Fibroblast of the aortic adventitia (primary cell): ENCODE results near the gene EVA1B. TPM values are rescaled to one million over a fixed set of nuclear protein-coding genes. Genes with fewer than 3 reads are reported as not detected.

Experiments used
- DNase-seq: peaks from one replicate; pipeline ENCODE4 v3.0.0-alpha.2; 2010; ENCODE audit warnings: low read depth
- H3K4me3 ChIP-seq: 2 replicates; pipeline ENCODE4 v1.5.1; 2011; ENCODE audit warnings: low read depth, mild to moderate bottlenecking, control low read depth, low read length, moderate library complexity
- total RNA-seq: library from RNA; depleted of rRNA; stranded (reverse); fragments of >200 nt; gene quantifications from 2 replicates; pipeline ENCODE4 v1.2.3, GENCODE V29; 2012; ENCODE audit warnings: low replicate concordance
- TF ChIP-seq, protein P1 (sequence below): IDR thresholded peaks from 2 replicates; pipeline ENCODE4 v1.5.1; 2011; ENCODE audit warnings: mild to moderate bottlenecking, low read length, control low read depth, inconsistent platforms; ENCODE audit not compliant: insufficient read depth

The EVA1B gene
- total RNA-seq, 1 donor, result 167 TPM

DNA sequence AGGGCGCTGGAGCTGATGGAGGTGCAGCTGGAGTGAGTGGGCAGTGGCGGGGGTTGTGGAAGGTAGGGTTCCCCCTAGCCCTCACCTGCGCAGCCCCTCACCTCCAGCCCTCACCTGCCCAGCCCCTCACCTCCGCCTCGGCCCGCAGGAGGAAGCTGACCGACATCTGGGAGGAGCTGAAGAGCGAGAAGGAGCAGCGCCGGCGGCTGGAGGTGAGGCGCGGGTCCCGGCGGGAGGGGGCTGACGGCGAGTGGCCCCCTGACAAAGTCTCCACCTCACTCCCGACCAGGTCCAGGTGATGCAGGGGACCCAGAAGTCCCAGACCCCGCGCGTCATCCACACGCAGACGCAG lies 2.7 kb downstream of the EVA1B start:
- TF ChIP-seq, protein P1, sequence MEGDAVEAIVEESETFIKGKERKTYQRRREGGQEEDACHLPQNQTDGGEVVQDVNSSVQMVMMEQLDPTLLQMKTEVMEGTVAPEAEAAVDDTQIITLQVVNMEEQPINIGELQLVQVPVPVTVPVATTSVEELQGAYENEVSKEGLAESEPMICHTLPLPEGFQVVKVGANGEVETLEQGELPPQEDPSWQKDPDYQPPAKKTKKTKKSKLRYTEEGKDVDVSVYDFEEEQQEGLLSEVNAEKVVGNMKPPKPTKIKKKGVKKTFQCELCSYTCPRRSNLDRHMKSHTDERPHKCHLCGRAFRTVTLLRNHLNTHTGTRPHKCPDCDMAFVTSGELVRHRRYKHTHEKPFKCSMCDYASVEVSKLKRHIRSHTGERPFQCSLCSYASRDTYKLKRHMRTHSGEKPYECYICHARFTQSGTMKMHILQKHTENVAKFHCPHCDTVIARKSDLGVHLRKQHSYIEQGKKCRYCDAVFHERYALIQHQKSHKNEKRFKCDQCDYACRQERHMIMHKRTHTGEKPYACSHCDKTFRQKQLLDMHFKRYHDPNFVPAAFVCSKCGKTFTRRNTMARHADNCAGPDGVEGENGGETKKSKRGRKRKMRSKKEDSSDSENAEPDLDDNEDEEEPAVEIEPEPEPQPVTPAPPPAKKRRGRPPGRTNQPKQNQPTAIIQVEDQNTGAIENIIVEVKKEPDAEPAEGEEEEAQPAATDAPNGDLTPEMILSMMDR, result no peak
- DNase-seq, result no peak
- H3K4me3 ChIP-seq, result peak overlapping the region; percentile 71

DNA sequence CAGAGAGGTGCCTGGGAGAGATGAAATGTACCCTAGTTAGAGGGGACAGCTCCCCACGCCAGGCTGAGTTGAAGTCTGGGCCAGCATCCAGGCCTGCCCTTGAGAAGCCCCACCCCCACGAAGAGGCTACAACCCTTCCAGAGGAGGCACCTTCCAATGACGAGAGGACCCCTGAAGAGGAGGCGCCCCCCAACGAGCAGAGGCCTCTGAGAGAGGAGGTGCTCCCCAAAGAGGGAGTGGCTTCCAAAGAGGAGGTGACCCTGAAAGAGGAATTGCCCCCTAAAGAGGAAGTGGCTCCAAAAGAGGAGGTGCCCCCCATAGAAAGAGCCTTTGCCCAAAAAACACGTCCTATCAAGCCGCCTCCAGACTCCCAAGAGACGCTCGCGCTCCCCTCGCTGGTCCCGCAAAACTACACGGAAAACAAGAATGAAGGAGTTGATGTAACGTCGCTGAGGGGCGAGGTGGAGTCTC lies 3.1 kb downstream of the EVA1B start:
- TF ChIP-seq, protein P1, result no peak
- peak overlapping the region; percentile 71 for H3K4me3 ChIP-seq

DNA sequence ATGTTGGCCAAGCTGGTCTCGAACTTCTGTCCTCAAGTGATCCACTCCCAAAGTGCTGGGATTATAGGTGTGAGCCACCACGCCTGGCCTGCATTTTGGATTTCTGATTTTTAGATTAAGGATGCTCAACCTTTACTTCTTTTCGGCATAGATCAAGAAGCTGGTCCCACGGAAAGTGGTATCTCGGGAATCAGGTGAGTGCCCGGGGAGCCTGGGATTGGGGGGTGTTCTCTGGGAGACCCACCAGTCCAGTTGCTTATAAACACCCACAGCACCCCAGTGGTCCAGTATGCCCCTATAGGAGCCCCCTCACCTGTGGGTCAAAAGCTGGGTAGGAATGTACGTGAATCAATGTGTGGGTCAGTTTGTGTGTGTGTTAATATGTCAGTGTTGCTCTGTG lies 14.0 kb downstream of the EVA1B start:
- no peak overlapping the region for H3K4me3 ChIP-seq
- TF ChIP-seq, protein P1, result no peak
- DNase-seq, result no peak

More for the DNA sequence above, 3.1 kb downstream of the EVA1B start:
- no peak for DNase-seq

DNA sequence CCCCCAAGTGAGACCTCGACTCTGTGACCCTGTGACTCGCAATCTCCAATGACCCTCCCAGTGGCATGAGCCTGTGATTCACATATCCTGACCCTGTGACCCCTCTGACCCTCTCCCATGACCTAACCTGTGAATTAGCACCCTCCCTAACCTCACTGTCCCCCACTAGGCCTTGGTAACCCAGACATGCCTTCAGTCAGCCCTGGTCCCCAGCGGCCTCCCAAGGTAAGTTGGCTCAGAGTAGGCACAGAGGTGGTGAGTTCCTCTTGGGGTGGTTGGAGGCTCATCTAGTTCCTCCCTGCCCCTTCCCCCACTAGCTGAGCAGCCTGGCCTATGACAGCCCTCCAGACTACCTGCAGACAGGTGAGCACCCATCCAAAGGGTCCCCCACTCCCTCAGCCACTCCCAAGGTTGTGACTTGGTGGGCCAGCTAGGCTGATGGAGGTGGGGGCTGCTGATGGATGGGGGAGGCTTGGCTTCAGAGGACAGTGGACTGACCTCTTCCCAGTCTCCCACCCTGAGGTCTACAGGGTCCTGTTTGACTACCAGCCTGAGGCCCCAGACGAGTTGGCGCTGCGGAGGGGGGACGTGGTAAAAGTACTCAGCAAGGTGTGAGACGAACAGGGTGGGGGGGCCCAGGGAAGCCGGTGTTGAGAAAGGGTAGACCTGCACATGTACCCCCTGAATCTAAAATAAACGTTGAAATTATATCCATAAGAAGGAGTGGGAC lies 15.7 kb downstream of the EVA1B start:
- TF ChIP-seq, protein P1, result no peak
- no peak for DNase-seq
- peak overlapping the region; percentile 72 for H3K4me3 ChIP-seq

DNA sequence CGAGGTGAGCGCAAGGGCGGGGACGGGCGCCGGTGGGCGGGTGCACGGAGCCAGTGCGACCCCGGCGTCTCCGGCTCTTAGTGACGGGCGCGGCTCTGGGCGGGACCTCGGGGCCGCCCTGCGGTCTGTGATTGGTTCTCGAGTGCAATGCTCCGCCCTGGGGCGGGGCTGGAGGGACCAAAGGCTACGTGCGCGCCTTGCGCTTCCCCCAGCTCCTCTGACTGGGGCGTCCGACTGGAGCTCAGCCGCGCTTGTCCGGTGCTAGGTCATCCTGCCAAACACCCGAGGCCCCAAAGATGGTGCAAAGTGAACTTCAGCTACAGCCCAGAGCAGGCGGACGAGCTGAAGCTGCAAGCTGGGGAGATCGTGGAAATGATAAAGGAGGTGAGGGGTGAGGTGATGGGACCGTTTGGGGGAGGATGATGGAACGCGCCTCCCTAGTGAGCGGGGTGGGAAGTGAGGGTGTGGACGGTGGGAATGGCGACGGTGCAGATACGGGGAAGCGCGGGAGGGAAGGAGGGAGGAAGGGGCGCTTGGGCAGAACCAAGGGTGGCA lies 16.5 kb downstream of the EVA1B start:
- TF ChIP-seq, protein P1, result no peak
- H3K4me3 ChIP-seq, result peak overlapping the region; percentile 72
- DNase-seq, result peak; percentile 85

DNA sequence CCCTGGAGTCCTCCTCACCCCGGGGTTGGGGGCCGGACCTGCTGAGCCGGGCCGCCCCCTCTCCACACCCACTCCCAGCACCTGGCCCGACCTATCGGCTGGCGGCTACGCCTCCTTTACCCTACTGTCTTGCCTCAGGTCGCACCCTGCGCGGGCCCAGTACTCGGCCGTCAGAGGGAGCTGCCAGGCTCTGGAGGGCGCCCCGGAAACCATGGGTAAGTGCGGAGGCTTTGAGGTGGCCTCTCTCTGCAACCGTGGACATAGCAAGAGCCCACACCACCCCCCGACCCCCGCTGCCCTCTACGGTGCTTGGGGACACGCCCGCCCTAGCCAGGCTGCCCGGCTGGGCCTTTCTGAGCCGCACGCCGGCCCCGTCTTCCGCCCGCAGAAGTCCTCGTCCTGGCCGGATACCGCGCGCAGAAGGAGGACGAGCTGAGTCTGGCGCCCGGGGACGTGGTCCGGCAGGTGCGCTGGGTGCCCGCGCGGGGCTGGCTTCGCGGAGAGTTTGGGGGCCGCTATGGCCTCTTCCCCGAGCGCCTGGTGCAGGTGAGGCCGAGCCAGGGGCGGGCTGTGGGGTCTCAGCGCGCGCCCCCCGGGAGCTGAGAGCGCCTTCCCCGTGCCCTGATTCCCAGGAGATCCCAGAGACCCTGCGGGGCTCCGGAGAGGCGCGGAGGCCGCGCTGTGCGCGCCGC lies 17.1 kb downstream of the EVA1B start, which contains the start of gene SH3D21:
SH3D21 (plus strand) TSS at position 159 of the 692 bp plus-strand sequence; CDS start at position 212, 53 bp downstream.
- TF ChIP-seq, protein P1, result no peak
- H3K4me3 ChIP-seq, result peak within 1 kb of the TSS; percentile 72

More for the DNA sequence above, 17.1 kb downstream of the EVA1B start, which contains the start of gene SH3D21:
- no peak for DNase-seq
